K562 treated with DMSO at 1 percent for 24 hours (cell line): ENCODE measurements around the gene HAUS6. TPM values are rescaled to one million over a fixed set of nuclear protein-coding genes. Genes with fewer than 3 reads are reported as not detected.

ENCODE experiments used
- total RNA-seq: library from RNA; unstranded; fragments of 300-600 nt; gene quantifications from 2 replicates; pipeline ENCODE4 v1.2.3, GENCODE V29; 2022; ENCODE audit warnings: low read depth; ENCODE audit not compliant: insufficient read depth

Gene HAUS6, protein sequence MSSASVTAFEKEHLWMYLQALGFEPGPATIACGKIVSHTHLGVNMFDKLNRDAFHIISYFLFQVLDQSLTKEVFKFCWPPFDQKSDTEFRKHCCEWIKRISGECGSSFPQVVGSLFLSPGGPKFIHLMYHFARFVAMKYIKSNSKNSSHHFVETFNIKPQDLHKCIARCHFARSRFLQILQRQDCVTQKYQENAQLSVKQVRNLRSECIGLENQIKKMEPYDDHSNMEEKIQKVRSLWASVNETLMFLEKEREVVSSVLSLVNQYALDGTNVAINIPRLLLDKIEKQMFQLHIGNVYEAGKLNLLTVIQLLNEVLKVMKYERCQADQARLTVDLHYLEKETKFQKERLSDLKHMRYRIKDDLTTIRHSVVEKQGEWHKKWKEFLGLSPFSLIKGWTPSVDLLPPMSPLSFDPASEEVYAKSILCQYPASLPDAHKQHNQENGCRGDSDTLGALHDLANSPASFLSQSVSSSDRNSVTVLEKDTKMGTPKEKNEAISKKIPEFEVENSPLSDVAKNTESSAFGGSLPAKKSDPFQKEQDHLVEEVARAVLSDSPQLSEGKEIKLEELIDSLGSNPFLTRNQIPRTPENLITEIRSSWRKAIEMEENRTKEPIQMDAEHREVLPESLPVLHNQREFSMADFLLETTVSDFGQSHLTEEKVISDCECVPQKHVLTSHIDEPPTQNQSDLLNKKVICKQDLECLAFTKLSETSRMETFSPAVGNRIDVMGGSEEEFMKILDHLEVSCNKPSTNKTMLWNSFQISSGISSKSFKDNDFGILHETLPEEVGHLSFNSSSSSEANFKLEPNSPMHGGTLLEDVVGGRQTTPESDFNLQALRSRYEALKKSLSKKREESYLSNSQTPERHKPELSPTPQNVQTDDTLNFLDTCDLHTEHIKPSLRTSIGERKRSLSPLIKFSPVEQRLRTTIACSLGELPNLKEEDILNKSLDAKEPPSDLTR
- total RNA-seq: 5.7 and 6.5 TPM in 2 replicates

DNA sequence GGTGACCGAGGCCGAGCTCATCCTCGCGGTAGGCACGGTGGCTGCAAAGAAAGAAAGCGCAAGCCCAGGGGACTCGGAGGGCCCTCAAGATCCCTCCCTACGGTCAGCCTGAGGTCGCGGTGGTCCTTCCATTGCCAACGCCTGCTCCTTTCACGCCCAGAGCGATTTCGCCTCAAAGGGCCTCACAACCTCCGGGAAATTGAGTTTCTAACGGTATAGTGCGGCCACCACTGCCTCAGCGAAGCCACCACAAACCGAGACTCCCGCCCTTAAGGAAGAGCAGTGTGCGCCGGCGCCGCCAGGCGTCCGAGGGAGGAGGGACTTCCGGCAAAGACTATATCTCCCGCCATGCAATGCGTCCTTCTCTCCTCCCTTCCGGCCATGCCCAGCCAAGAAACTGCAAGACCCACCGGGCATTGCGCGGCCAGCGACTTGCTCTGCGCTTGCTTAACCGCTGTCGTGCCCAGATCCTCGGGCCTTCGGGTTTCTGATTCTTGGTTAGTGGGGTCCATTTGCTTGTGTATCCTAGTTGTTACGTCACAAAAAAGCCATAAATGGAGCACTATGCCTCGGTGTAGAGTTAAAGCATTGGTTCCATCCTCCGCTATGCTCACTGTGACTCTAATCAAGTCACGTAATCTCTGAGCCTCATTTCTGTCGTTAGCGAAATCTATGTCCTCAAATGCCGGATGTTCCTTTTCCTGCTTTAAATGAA is at the start of gene HAUS6:
TSS of gene HAUS6 (minus strand) at position 274 of the 715 bp plus-strand sequence. CDS start at position 21, 253 bp downstream.

DNA sequence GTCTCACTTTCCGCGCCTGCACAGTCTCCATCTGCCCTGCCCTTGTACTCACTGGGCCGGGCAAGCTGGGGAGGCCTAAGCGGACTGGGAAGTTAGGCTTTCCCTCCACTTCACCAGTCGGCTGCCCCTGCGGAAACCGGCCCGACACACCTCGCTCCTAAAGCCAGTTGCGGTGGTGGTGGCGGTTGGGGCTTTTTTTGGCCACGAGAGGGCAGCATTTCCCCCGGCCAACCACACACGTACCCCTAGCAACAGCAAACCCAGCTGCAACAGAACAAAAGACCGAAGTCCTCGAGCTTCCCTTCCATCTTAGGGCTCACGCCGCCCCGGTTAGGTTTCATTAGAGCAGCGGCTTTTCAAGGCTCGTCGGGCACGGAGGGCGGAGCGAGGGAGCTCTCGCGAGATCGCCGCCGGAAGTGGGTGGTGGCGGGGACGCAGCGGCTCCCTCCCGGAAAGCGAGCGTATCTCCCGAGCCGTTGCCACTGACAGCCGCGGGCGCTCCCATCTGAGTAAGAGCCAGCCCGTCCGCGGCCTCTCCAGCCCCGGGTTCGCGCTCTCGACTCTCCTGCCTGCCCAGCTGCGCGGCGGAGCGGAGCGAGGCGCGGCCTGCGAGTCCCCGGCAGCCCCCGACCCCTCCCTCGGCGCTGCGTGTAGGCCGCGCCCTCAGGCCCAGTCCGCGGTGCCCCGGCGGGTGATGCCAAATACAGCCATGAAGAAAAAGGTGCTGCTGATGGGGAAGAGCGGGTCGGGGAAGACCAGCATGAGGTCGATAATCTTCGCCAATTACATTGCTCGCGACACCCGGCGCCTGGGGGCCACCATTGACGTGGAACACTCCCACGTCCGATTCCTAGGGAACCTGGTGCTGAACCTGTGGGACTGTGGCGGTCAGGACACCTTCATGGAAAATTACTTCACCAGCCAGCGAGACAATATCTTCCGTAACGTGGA is 53.5 kb downstream of the HAUS6 start, which contains the start of gene RRAGA:
TSS of gene RRAGA (plus strand) at position 462 of the 951 bp plus-strand sequence. CDS start at position 695, 233 bp downstream.

DNA sequence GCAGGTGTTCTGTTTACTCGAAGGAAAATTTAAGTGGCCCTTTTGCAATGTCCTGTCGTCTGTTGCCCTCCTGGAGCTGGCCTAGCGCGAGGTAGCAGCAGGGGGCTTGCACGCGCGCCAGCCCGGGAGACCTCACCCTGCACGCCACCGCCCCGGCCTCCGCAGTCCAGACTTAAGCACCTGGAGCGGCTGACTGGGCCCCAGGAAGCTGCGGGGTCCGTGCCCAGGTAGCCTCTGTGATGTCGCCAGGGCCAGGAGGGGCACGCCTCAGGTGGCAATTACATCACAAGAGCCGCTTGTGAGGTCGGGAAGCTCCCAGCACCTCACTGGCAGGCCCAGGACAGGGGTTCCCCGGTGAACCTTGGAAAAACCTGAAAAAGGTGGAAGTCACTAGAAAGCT is 69.7 kb downstream of the HAUS6 start, which contains the start of gene SAXO1:
TSS of gene SAXO1 (minus strand) at position 195 of the 400 bp plus-strand sequence. CDS start 301 bp downstream, outside the sequence.

Other genes with a start within 250 kb of the HAUS6 start
- not detected in 2 replicates for gene SAXO1, start 69.7 kb downstream of the HAUS6 start, total RNA-seq
- gene RRAGA, start 53.5 kb downstream of the HAUS6 start, total RNA-seq: 73.3 and 78.6 TPM in 2 replicates
- gene PLIN2, start 24.6 kb upstream of the HAUS6 start, total RNA-seq: 29.4 and 32.9 TPM in 2 replicates
- gene DENND4C, start 127.8 kb upstream of the HAUS6 start, total RNA-seq: 8.8 and 9.2 TPM in 2 replicates